Retina (tissue), 1 donor: ENCODE data around the gene CD19.
"Not testable (repeated sequence)": the region's sequence is repeated elsewhere in the genome, so short reads cannot be mapped to it uniquely, and the experiment has no call there.

Experiments
- DNase-seq: peaks from one replicate; pipeline ENCODE4 v3.0.0-alpha.2; 2016

Gene CD19

DNA sequence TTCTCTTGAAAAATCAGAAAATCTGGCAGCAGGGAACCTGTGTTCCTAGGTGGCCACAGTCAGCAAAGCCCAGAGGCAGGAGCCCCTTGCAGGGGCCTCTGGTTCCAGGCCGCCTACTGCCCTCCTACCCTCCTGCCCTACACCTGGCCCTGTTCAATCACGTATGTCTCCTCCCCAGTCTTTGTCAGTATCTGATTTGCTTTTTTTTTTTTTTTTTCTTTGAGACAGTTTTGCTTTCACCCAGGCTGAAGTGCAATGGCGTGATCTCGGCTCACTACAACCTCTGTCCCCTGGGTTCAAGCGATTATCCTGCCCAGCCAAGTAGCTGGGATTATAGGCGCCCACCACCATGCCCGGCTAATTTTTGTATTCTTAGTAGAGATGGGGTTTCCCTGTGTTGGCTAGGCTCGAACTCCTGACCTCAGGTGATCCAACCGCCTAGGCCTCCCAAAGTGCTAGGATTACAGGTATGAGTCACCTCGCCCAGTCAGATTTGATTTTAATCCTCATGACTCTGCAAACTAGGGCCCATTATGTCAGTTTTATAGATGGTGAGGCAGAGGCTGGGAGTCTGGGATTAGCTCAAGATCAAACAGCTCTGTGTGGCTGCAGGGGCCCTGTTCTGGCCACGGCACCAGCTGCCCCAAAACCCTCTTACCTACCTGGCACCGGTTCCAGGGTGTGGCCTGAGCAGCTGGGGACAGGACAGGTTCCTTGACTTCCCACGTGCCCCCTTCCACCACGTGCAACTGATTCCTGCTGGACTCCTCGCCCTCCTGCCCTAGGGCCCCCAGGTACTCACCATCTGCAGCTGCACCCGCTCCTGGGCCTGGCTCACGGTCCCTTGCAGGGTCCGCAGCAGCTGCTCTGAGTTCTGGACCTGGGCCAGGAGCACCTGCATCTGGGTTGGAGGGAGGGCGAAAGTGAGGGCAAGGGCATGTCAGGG lies 21.4 kb upstream of the CD19 start:
- no peak for DNase-seq

- no peak for DNase-seq
Observed at GRCh38 chr16:28912558-28912957, 19.2 kb upstream of the CD19 start.

- no peak for DNase-seq
Observed at GRCh38 chr16:28913946-28914724, 17.6 kb upstream of the CD19 start.

GRCh38 chr16:28915181-28915580 lies 16.6 kb upstream of the CD19 start:
- no peak for DNase-seq

DNA sequence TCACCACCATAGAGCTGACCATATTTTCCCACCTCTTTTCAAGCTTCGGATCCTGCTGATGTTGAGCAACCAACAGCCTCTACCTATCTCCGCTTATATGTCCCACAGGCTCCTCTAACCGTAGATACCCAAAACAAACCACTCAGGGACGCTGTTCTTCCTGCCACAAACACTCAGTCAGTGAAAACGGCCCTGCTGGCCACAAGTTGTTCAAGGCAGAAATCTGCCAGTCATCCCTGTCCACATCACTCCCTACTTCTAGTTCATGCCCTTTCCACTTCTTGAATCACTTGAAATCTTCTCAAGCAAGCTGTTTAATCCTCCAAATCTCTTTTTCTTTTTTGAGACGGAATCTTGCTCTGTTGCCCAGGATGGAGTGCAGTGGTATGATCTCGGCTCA lies 14.7 kb upstream of the CD19 start:
- no peak for DNase-seq

DNA sequence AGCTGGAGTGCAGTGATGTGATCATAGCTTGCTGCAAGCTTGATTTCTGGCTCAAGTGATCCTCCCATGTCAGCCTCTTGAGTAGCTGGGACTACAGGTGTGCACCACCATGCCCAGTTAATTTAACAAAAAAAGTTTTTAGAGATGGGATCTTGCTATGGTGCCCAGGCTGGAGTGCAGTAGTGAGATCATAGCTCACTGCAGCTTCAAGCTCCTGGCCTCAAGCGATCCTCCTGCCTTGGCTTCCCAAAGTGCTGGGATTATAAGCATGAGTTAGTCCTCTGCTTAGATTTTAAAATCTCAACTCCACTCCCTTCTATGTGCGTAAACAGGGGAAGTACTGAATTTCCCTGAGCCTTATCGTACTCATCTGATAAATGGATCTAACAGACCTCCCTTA lies 13.1 kb upstream of the CD19 start:
- no peak for DNase-seq

GRCh38 chr16:28923231-28923587 lies 8.6 kb upstream of the CD19 start:
- DNase-seq: no peak

GRCh38 chr16:28923652-28924398 lies 7.9 kb upstream of the CD19 start:
- no peak for DNase-seq

DNA sequence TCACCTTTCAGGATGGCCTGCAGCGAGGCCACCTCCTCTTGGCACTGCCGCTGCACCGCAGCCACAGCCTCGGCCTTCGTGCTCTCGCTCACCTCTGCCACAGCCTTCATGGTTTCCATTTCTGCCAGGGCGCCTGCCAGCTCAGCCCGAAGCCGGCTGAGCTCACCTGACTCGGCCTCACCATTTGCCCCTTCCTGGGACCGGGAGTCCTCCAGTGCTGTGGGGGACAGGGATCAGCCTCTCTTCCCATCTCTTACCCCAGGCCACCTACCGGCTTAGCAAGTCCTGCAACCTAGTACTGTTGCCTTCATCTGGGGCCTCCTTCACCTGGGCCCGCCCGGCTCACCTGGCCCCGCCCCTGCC lies 7.4 kb upstream of the CD19 start:
- DNase-seq: no peak

- no peak for DNase-seq
Observed at GRCh38 chr16:28924762-28925385, 6.9 kb upstream of the CD19 start, which contains the start of gene RABEP2. Gene RABEP2 (minus strand): TSS chr16:28925238. CDS start chr16:28925163, 75 bp downstream.

- peak; percentile 95 for DNase-seq
Observed at GRCh38 chr16:28925386-28926228, 6.2 kb upstream of the CD19 start.

DNA sequence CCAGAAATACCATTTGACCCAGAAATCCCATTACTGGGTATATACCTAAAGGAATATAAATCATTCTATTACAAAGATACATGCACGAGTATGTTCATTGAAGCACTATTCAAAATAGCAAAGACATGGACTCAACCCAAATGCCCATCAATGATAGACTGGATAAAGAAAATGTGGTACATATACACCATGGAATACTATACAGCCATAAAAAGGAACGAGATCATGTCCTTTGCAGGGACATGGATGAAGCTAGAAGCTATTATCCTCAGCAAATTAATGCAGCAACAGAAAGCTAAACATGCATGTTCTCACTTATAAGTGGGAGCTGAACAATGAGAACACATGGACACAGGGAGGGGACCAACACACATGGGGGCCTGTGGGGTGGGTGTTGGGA lies 5.5 kb upstream of the CD19 start:
- not testable (repeated sequence) for DNase-seq

- DNase-seq: no peak
Observed at GRCh38 chr16:28927815-28928214, 4.0 kb upstream of the CD19 start.

GRCh38 chr16:28930203-28930602 lies 1.6 kb upstream of the CD19 start:
- DNase-seq: no peak

GRCh38 chr16:28930652-28931051 lies 1.1 kb upstream of the CD19 start:
- peak; percentile 28 for DNase-seq

- no peak for DNase-seq
Observed at GRCh38 chr16:28932339-28933141, 769 bp downstream of the CD19 start.

GRCh38 chr16:28933171-28933570 lies 1.4 kb downstream of the CD19 start:
- DNase-seq: no peak

- no peak for DNase-seq
Observed at GRCh38 chr16:28935346-28935745, 3.6 kb downstream of the CD19 start.

GRCh38 chr16:28935924-28936783 lies 4.4 kb downstream of the CD19 start:
- DNase-seq: peak; percentile 67

GRCh38 chr16:28936784-28937155 lies 5.0 kb downstream of the CD19 start:
- DNase-seq: no peak
